IPS-15b (cell line): ENCODE results near the gene PHACTR3.

Experiments
- H3K27me3 ChIP-seq: one replicate; pipeline ENCODE4 v1.6.1; 2013; ENCODE audit warnings: low read length; ENCODE audit not compliant: control insufficient read depth, insufficient read depth
- H3K36me3 ChIP-seq: one replicate; pipeline ENCODE4 v1.6.1; 2013; ENCODE audit warnings: low read length; ENCODE audit not compliant: control insufficient read depth, insufficient read depth
- H3K4me1 ChIP-seq: one replicate; pipeline ENCODE4 v1.6.1; 2013; ENCODE audit warnings: mild to moderate bottlenecking, low read length; ENCODE audit not compliant: control insufficient read depth, insufficient read depth
- H3K4me3 ChIP-seq: one replicate; pipeline ENCODE4 v1.5.1; 2013; ENCODE audit warnings: low read depth, low read length
- H3K9ac ChIP-seq: one replicate; pipeline ENCODE4 v1.6.1; 2013; ENCODE audit warnings: low read depth, mild to moderate bottlenecking, low read length
- H3K9me3 ChIP-seq: one replicate; pipeline ENCODE4 v1.6.1; 2013; ENCODE audit warnings: mild to moderate bottlenecking, low read length; ENCODE audit not compliant: control insufficient read depth, insufficient read depth

Gene PHACTR3

DNA sequence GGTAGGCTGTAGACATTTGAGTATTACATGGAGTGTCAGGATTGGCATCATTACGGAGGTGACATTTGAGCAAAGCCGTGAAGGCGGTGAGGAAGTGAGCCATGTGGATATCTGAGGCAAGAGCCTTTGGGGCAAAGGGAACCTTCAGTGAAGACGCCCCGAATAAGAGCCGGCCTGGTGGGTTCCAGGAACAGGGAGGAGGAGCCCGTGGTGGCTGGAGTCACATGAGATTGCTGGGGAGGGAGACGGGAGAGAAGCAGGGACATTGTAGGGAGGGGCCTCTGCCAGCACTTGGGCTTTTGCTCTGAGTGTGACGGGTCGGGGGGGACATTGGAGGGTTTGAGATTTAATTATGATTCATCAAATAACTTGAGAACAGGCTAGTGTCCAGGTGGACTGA lies 78.3 kb downstream of the PHACTR3 start:
- no peaks in the 10 kb centered on the region for H3K4me1 ChIP-seq
- H3K4me3 ChIP-seq: no peak overlapping the region
- no peaks in the 10 kb centered on the region for H3K9me3 ChIP-seq
- no peaks in the 10 kb centered on the region for H3K36me3 ChIP-seq
- H3K9ac ChIP-seq: no peak overlapping the region
- no peaks in the 10 kb centered on the region for H3K27me3 ChIP-seq

DNA sequence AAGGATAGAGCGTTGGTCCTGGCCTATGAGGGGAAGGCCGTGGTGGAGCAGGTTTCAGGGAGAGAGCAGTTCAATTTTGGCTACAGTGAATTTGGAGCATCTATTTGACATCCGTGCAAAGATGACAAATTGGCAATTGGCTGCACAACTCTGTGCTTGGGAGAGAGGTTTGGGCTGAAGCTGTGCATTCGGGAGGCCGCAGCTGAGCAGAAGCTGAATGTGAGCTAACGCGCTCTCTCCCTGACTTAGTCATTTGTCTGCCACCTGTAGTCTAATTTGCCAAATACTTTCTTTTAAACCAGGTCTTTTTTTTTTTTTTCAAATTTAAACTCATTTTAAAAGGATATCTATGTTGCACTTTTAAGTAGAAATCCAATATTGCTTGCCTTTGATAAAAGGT lies 78.8 kb downstream of the PHACTR3 start:
- no peaks in the 10 kb centered on the region for H3K4me1 ChIP-seq
- H3K9me3 ChIP-seq: no peaks in the 10 kb centered on the region
- no peak overlapping the region for H3K4me3 ChIP-seq
- H3K9ac ChIP-seq: no peak overlapping the region
- H3K36me3 ChIP-seq: no peaks in the 10 kb centered on the region
- H3K27me3 ChIP-seq: no peaks in the 10 kb centered on the region

DNA sequence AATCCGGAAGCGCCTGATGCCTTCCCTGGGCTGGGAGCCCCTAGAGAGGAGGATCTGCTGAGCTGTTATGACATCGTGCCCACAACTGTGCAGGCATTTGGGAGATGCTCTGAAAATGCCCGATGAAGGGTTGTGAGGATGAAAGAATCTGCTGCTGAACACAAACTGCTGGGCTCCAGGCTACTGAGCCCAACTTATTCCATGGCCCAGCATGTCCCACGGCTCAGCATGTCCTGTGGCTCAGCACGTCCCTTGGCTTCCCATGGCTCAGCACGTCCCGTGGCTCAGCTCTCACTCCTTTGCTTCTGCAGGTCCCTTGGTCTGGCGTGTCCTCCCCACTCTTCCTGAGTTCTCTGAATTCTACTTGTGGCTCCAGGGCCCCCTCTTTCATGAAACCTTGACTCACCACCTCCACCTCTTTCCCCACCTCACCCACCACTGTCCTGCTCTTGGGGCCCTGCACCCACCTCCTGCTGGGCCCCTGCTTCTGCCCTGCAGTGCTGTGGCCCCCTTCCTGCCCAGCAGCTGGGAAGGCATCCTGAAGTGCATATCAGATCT lies 80.4 kb downstream of the PHACTR3 start:
- Histone ChIP-seq H3K4me3 (no peak overlapping the region), H3K36me3 (no peaks in the 10 kb centered on the region), H3K4me1 (no peaks in the 10 kb centered on the region), H3K9me3 (no peaks in the 10 kb centered on the region), H3K27me3 (no peaks in the 10 kb centered on the region), H3K9ac (no peak overlapping the region)

DNA sequence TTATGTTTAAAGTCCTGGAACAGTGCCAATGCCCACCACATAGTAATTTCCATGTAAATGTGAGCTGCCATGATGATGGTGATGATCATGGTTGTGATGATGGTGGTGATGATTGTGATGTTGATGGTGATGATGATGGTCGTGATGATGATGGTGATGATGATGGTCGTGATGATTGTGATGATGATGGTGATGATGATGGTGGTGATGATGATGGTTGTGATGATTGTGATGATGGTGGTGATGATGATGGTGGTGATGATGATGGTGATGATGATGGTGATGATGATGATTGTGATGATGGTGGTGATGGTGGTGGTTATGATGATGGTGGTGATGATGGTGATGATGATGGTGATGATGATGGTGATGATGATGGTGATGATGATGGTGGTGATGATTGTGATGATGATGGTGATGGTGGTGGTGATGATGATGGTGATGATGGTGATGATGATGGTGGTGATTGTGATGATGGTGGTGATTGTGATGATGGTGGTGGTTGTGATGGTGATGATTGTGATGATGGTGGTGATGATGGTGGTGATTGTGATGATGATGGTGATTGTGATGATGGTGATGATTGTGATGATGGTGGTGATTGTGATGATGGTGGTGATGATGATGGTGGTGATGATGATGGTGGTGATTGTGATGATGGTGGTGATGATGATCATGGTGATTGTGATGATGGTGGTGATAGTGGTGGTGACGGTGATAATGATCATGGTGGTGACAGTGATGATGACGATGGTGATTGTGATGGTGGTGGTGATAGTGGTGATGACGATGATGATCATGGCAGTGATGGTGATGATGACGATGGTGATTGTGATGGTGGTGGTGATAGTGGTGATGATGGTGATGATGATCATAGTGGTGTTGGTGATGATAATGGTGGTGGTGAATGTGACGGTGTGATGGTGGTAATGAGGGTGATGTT lies 82.3 kb downstream of the PHACTR3 start:
- no peaks in the 10 kb centered on the region for H3K36me3 ChIP-seq
- no peaks in the 10 kb centered on the region for H3K4me1 ChIP-seq
- H3K27me3 ChIP-seq: no peaks in the 10 kb centered on the region
- no peaks in the 10 kb centered on the region for H3K9me3 ChIP-seq
- no peak overlapping the region for H3K9ac ChIP-seq
- H3K4me3 ChIP-seq: no peak overlapping the region

DNA sequence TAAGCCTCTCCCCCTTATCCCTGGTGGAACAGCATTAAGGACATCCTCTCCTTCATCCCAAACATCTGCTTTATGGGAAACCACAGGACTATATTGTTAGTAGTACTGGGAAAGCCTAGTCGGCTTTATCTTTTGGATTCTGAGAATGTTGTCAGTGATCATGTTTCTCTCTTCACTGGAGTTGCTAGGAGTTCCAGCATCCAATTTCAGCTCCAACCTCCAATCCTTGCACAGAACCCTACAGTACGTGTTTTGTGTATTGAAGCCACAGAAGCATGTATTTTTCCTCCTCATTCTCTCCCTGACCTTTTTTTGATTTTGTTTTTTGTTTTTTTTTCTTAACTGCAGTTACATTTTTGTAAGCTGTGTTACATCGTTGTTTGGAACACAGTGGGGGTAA lies 84.0 kb downstream of the PHACTR3 start:
- Histone ChIP-seq H3K4me3 (no peak overlapping the region), H3K36me3 (no peaks in the 10 kb centered on the region), H3K9me3 (no peaks in the 10 kb centered on the region), H3K4me1 (no peaks in the 10 kb centered on the region), H3K9ac (no peak overlapping the region), H3K27me3 (no peaks in the 10 kb centered on the region)

DNA sequence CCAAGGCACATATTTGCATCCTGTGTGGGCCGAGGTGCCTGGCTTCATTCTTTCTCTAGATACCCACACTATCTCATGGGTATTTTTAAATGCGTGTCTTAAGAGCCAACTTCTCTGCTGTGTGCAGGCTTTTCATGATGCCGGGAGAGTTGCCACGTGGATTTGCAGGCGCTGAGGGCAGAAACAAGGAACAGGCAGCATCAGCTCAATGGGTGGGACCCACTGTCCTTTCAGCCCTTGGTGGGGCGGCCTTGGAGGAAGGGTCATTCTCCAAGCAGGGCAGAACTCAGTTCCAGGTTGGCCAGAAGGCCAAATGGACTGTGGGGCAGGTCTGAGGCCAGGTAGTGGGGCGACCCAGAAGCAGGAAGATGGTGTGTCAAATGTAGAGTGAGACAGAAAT lies 84.7 kb downstream of the PHACTR3 start:
- Histone ChIP-seq H3K9ac (no peak overlapping the region), H3K36me3 (no peaks in the 10 kb centered on the region), H3K4me1 (no peaks in the 10 kb centered on the region)

DNA sequence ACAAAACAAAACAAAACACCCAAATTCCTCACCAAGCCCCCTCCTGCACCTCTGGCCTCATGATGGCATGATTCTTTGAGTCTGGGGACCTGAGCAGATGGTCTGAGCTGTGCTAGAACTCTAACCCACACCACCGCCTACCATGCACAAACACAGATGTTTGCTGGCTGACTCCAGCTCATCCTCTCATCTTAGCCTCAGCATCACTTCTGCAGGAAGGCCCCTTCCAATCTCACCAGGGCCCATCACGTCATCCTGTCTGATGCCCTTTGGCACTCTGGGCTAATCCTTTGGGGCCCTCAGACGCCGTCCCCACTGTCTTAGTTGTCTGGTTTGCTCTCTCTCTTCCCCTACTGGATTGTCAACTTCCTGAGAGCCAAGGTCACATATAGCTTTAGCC lies 85.8 kb downstream of the PHACTR3 start:
- Histone ChIP-seq H3K4me3 (no peak overlapping the region), H3K27me3 (no peaks in the 10 kb centered on the region), H3K9me3 (no peaks in the 10 kb centered on the region)

More for the DNA sequence above, 84.7 kb downstream of the PHACTR3 start:
- H3K9me3 ChIP-seq: no peaks in the 10 kb centered on the region
- no peak overlapping the region for H3K4me3 ChIP-seq
- H3K27me3 ChIP-seq: no peaks in the 10 kb centered on the region

DNA sequence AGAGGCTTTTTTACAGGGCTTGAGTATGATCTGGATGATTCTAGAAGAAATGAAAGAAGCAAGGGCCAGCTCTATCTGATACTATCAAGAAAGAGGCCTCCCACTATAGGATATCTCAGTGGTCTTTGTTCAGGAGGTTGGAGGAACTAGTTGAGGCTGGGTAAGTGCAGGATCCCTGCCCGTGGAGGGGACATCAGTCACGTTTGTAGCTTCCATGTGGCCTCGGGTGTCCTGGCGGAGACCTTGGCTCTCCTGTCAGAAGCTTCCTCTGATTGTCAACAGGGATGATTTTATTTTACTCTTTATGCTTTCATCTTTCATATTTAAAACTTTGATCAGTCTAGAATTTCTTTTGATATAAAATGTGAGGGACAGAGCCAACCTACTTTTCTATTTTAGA lies 86.6 kb downstream of the PHACTR3 start:
- Histone ChIP-seq H3K4me3 (no peak overlapping the region), H3K9me3 (no peaks in the 10 kb centered on the region), H3K27me3 (no peaks in the 10 kb centered on the region), H3K9ac (no peak overlapping the region), H3K4me1 (no peaks in the 10 kb centered on the region), H3K36me3 (no peaks in the 10 kb centered on the region)

More for the DNA sequence above, 85.8 kb downstream of the PHACTR3 start:
- Histone ChIP-seq H3K9ac (no peak overlapping the region), H3K36me3 (no peaks in the 10 kb centered on the region), H3K4me1 (no peaks in the 10 kb centered on the region)

DNA sequence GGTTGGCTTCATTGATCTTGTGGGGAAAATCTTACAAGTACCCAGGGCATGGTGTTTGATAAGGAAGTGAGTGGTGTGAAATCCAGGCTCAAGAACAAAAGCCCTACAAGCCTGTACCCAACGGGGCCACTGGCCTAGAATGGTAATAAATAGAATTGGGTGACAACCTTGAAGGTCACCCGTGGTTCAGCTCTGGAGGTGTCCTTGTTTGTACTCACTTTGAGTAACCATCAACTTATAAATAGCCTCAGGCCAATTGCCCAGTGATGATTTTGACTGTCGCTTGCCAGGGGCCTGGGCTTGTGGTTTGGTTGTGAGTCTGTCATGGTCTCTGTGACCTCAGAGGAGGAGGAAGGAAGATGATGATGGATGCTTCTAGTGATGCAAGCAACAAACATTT lies 87.8 kb downstream of the PHACTR3 start:
- H3K36me3 ChIP-seq: no peaks in the 10 kb centered on the region
- H3K4me3 ChIP-seq: no peak overlapping the region
- H3K9me3 ChIP-seq: no peaks in the 10 kb centered on the region
- no peak overlapping the region for H3K9ac ChIP-seq
- H3K27me3 ChIP-seq: no peaks in the 10 kb centered on the region
- no peaks in the 10 kb centered on the region for H3K4me1 ChIP-seq

DNA sequence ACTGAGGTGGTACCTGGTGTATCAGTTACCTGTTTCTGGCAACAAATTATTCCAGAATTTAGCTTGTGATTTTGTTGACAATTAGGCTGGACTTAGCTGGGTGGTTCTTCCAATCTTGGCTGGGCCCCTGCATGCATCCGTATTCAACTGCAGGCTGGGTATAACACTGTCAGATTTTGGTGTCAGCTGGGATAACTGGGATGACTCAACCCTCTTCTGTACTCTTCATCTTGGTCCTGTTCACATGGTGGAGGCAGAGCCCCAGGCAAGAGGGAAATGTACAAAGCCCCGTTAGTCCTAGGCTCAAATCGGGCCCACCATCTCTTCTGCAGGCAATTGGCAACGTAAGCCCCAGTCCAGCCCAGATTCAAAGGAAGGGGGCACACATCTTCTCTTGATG lies 89.2 kb downstream of the PHACTR3 start:
- Histone ChIP-seq H3K27me3 (no peaks in the 10 kb centered on the region), H3K36me3 (no peaks in the 10 kb centered on the region), H3K9me3 (no peaks in the 10 kb centered on the region), H3K4me1 (no peaks in the 10 kb centered on the region), H3K9ac (no peak overlapping the region), H3K4me3 (no peak overlapping the region)

DNA sequence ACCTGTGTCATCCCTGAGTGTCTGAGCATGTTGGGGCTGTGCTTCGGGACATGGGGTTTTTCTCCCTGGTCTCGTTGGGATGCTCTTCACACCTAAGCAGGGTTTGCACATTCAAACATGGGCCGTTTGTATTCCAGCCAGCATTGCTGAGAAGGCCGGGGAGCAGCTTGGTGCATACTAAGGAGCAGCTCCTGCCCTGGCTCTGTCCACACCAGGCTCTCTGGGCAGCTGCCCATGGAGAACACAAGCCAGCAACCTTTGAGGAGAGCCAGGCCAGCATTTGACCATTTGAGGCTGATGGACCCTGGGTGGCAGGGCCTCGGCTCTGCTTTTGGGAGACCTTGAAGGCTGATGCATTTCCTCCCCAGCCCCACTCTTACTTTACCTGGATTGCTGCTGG lies 92.1 kb downstream of the PHACTR3 start:
- no peaks in the 10 kb centered on the region for H3K9me3 ChIP-seq
- no peaks in the 10 kb centered on the region for H3K27me3 ChIP-seq
- no peaks in the 10 kb centered on the region for H3K36me3 ChIP-seq
- H3K4me3 ChIP-seq: no peak overlapping the region
- H3K9ac ChIP-seq: no peak overlapping the region
- no peaks in the 10 kb centered on the region for H3K4me1 ChIP-seq

DNA sequence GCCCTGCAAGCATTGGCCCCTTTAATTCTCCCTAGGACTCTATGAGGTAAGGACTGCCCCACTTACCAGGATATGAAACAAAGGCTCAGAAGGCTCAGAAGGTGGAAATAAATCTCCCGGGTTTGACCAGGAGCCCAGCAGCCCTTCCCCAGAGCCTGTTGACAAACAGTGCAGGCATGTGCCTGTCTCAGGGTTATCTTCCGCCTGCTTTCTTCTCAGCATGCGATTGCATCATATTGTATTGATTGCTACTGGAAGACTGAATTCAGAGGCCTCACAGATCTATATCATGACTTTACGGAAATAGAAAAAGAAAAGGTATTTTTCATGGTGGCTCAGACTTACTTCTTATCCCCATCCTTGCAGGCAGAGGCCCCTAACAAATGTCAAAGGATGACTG lies 92.7 kb downstream of the PHACTR3 start:
- no peaks in the 10 kb centered on the region for H3K9me3 ChIP-seq
- H3K4me3 ChIP-seq: no peak overlapping the region
- no peaks in the 10 kb centered on the region for H3K4me1 ChIP-seq
- no peak overlapping the region for H3K9ac ChIP-seq
- no peaks in the 10 kb centered on the region for H3K27me3 ChIP-seq
- H3K36me3 ChIP-seq: no peaks in the 10 kb centered on the region
